ENCODE measurements around the gene STOML2. TPM values are rescaled to one million over a fixed set of nuclear protein-coding genes. Genes with fewer than 3 reads are reported as not detected.

Gene STOML2
- total and polyA plus RNA-seq, 2 experiments from 2014 or later: 114 to 210 TPM

- no peaks in the 10 kb centered on the region for H3K9me3 Mint-ChIP-seq
- ATAC-seq: peak; percentile 66
- Histone ChIP-seq H4K20me1 (replicated peaks; ENCODE audit: insufficient read depth) (no peaks in the 10 kb centered on the region), H3K4me2 (peak overlapping the region; percentile 95), H2AFZ (peak overlapping the region; percentile 92; the same call in 1 of the 2 replicates), H3K4me3 (peak overlapping the region; percentile 71), H3K27ac (ENCODE audit: low read depth) (no peak overlapping the region), H3F3A (replicated peaks; ENCODE audit: low read depth) (0 out of 2 replicates have a peak, but pooled peaks cover 4% of the 10 kb centered on the region), H3K27me3 (ENCODE audit: insufficient read depth) (no peaks in the 10 kb centered on the region), H3K4me1 (ENCODE audit: insufficient read depth) (peaks cover 13% of the 10 kb centered on the region), H3K9me2 (ENCODE audit: insufficient read depth) (no peaks in the 10 kb centered on the region), H3K36me3 (ENCODE audit: insufficient read depth) (no peaks in the 10 kb centered on the region), H3K79me2 (replicated peaks; ENCODE audit: insufficient read depth) (peaks cover 9% of the 10 kb centered on the region; the same call in 1 of the 2 replicates)
- no peaks in the 10 kb centered on the region; the same call in 2 of the 3 replicates for H3K36me3 Mint-ChIP-seq (ENCODE audit: low read depth)
- H3K27me3 Mint-ChIP-seq (ENCODE audit: insufficient read depth, low read depth, poor library complexity): peaks cover 12% of the 10 kb centered on the region
- DNase-seq (ENCODE audit: low spot score): peak; percentile 98
- peaks cover 30% of the 10 kb centered on the region for H3K4me1 Mint-ChIP-seq
- TF ChIP-seq EZH2phosphoT487 (IDR thresholded peaks at IDR 0.05; ENCODE audit: unreplicated experiment) (no peak), JUNB (IDR thresholded peaks at IDR 0.05; ENCODE audit: unreplicated experiment) (no peak), STAT1 (IDR thresholded peaks at IDR 0.05; ENCODE audit: unreplicated experiment) (no peak), CTCF (conservative IDR thresholded peaks at IDR 0.05; ENCODE audit: low read depth in 2 of 2) (peak; percentile 96 to 97), EZH2 (IDR thresholded peaks at IDR 0.05; ENCODE audit: low read depth, unreplicated experiment) (no peak), POLR2AphosphoS5 (IDR thresholded peaks at IDR 0.05; ENCODE audit: low read depth) (no peak), CREB1 (CRISPR knock-in tag; IDR thresholded peaks at IDR 0.05; ENCODE audit: low read depth) (0 out of 2 replicates have a peak, but pooled peaks have one; percentile 37), ZNF331 (CRISPR knock-in tag; IDR thresholded peaks at IDR 0.05; ENCODE audit: low read depth) (no peak), NANOG (IDR thresholded peaks at IDR 0.05; ENCODE audit: borderline replicate concordance) (no peak)
- H3K27ac Mint-ChIP-seq: peak overlapping the region; percentile 79
- H3K4me3 Mint-ChIP-seq: peak overlapping the region; percentile 91
Measured at GRCh38 chr9:35116898-35117551, 14.1 kb upstream of the STOML2 start.

- Histone ChIP-seq H3F3A (replicated peaks; ENCODE audit: low read depth) (0 out of 2 replicates have a peak, but pooled peaks cover 4% of the 10 kb centered on the region), H3K4me1 (ENCODE audit: insufficient read depth) (peaks cover 16% of the 10 kb centered on the region), H3K36me3 (ENCODE audit: insufficient read depth) (no peaks in the 10 kb centered on the region), H2AFZ (peak overlapping the region; percentile 92), H3K27me3 (ENCODE audit: insufficient read depth) (no peaks in the 10 kb centered on the region), H3K79me2 (replicated peaks; ENCODE audit: insufficient read depth) (peaks cover 9% of the 10 kb centered on the region; the same call in 1 of the 2 replicates), H3K4me3 (peak overlapping the region; percentile 71), H4K20me1 (replicated peaks; ENCODE audit: insufficient read depth) (no peaks in the 10 kb centered on the region), H3K9me2 (ENCODE audit: insufficient read depth) (no peaks in the 10 kb centered on the region), H3K4me2 (peak overlapping the region; percentile 95), H3K27ac (ENCODE audit: low read depth) (no peak overlapping the region)
- Mint-ChIP-seq H3K36me3 (ENCODE audit: low read depth) (no peaks in the 10 kb centered on the region; the same call in 2 of the 3 replicates), H3K4me1 (peaks cover 33% of the 10 kb centered on the region), H3K27ac (peak overlapping the region; percentile 79), H3K27me3 (ENCODE audit: insufficient read depth, low read depth, poor library complexity) (peaks cover 16% of the 10 kb centered on the region), H3K9me3 (no peaks in the 10 kb centered on the region), H3K4me3 (peak overlapping the region; percentile 91)
- ATAC-seq (no peak; the same call in 2 of the 3 replicates), DNase-seq (ENCODE audit: low spot score) (no peak)
- no peak for TF ChIP-seq REST (IDR thresholded peaks at IDR 0.05; ENCODE audit: unreplicated experiment)
Measured at GRCh38 chr9:35116539-35116897, 13.6 kb upstream of the STOML2 start.
